K562 (cell line): ENCODE data around the gene SLC41A3. TPM values are rescaled to one million over a fixed set of nuclear protein-coding genes. Genes with fewer than 3 reads are reported as not detected.

Experiments
- BRD4 ChIP-seq: fragments of 200-600 bp; sonication (generic); IDR thresholded peaks from 2 replicates; pipeline ENCODE4 v1.6.1; 2017; ENCODE audit warnings: inconsistent platforms
- MTA1 ChIP-seq: fragments of 450-650 bp; IDR thresholded peaks from 2 replicates; pipeline ENCODE4 v1.6.1; 2017; ENCODE audit warnings: borderline replicate concordance
- POLR2G ChIP-seq: fragments of 200-400 bp; formaldehyde crosslinking; IDR thresholded peaks from 2 replicates; pipeline ENCODE4 v1.6.1; 2017; ENCODE audit warnings: low read depth, mild to moderate bottlenecking, antibody characterized with exemption, low read length, moderate library complexity
- TCF3 ChIP-seq: sonication (generic); formaldehyde crosslinking; IDR thresholded peaks from 2 replicates; pipeline ENCODE4 v1.4.0; 2020; ENCODE audit warnings: mild to moderate bottlenecking, missing genetic modification reagents
- polyA plus RNA-seq, 8 experiments: library from polyadenylated mRNA; depleted of rRNA in 4 of 8; stranded (reverse) in 5 of 8; unstranded in 3 of 8; fragments of >200 nt; fragmentation: Nextera tagmentation in 2 of 8; fragmentation: Illumina TruSeq in 1 of 8; extraction: Ambion mirVana in 2 of 8; extraction: Trizol in 1 of 8; gene quantifications; 2 replicates each; pipeline versions ENCODE4 v1.2.1 to v1.2.3, GENCODE V29; 2011 to 2014; ENCODE audit warnings: inconsistent platforms in 1 of 8, missing spikeins in 1 of 8
- total RNA-seq, 7 experiments: library from RNA; depleted of rRNA in 6 of 7; stranded (reverse); fragments of >200 nt in 6 of 7; fragmentation: Illumina TruSeq in 2 of 7; extraction: Trizol in 2 of 7; gene quantifications; 2 replicates each; pipeline versions ENCODE4 v1.2.1 to v1.2.3, GENCODE V29; 2011 to 2021; ENCODE audit warnings: low replicate concordance in 1 of 7
- TF ChIP-seq, protein P1 (sequence below), 2 experiments: fragments of 450-650 bp; IDR thresholded peaks; 2 replicates each; pipeline ENCODE4 v1.6.1; 2018; ENCODE audit warnings: mild to moderate bottlenecking in 2 of 2, low read depth in 1 of 2; ENCODE audit not compliant: partially characterized antibody in 2 of 2
- TF ChIP-seq, protein P2 (sequence below): fragments of 250-450 bp; sonication (Bioruptor Pico); IDR thresholded peaks from 2 replicates; pipeline ENCODE4 v1.9.0; 2021; ENCODE audit warnings: mild to moderate bottlenecking, inconsistent platforms

The SLC41A3 gene
- total and polyA plus RNA-seq, 9 of the 15 experiments (the other 6 are each of a cell fraction or from before 2014, with no cell fraction given): 4.1 to 20.7 (median 11.2) TPM

DNA sequence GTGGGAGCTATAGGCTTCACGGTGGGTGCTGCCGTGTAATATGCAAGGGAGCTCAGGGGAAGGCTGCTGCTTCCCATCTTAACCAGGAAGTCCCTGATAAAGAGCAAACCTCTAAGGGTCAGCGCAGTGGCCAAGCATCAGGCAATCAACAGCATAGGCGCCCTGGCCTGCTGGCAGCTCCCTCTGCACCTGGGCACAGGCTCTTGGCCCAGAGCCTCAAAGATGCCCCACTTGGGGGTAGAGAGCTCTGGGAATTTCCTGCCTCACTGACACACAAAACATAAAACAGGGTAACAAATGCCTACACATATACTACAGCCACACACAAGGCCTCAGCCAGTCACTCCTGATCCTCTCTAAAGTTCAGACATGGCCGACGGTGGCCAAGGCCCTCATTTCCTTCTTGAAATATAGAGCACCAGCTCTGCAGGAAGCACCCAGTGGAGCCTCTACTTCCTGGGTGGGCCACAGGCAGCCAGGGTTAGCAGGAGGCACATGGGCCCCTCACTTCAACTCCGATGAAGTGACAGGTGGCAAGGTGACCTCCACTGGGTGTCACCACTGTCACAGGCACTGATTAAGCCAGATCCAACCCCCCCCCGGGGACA lies 20.5 kb downstream of the SLC41A3 start (continued):
- TF ChIP-seq BRD4 (no peak), MTA1 (no peak), TCF3 (no peak), POLR2G (no peak)
- TF ChIP-seq, protein P1, sequence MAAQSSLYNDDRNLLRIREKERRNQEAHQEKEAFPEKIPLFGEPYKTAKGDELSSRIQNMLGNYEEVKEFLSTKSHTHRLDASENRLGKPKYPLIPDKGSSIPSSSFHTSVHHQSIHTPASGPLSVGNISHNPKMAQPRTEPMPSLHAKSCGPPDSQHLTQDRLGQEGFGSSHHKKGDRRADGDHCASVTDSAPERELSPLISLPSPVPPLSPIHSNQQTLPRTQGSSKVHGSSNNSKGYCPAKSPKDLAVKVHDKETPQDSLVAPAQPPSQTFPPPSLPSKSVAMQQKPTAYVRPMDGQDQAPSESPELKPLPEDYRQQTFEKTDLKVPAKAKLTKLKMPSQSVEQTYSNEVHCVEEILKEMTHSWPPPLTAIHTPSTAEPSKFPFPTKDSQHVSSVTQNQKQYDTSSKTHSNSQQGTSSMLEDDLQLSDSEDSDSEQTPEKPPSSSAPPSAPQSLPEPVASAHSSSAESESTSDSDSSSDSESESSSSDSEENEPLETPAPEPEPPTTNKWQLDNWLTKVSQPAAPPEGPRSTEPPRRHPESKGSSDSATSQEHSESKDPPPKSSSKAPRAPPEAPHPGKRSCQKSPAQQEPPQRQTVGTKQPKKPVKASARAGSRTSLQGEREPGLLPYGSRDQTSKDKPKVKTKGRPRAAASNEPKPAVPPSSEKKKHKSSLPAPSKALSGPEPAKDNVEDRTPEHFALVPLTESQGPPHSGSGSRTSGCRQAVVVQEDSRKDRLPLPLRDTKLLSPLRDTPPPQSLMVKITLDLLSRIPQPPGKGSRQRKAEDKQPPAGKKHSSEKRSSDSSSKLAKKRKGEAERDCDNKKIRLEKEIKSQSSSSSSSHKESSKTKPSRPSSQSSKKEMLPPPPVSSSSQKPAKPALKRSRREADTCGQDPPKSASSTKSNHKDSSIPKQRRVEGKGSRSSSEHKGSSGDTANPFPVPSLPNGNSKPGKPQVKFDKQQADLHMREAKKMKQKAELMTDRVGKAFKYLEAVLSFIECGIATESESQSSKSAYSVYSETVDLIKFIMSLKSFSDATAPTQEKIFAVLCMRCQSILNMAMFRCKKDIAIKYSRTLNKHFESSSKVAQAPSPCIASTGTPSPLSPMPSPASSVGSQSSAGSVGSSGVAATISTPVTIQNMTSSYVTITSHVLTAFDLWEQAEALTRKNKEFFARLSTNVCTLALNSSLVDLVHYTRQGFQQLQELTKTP (IDR thresholded peaks at IDR 0.05; ENCODE audit: low read depth in 1 of 2, partially characterized antibody in 2 of 2): no peak
- TF ChIP-seq, protein P2, sequence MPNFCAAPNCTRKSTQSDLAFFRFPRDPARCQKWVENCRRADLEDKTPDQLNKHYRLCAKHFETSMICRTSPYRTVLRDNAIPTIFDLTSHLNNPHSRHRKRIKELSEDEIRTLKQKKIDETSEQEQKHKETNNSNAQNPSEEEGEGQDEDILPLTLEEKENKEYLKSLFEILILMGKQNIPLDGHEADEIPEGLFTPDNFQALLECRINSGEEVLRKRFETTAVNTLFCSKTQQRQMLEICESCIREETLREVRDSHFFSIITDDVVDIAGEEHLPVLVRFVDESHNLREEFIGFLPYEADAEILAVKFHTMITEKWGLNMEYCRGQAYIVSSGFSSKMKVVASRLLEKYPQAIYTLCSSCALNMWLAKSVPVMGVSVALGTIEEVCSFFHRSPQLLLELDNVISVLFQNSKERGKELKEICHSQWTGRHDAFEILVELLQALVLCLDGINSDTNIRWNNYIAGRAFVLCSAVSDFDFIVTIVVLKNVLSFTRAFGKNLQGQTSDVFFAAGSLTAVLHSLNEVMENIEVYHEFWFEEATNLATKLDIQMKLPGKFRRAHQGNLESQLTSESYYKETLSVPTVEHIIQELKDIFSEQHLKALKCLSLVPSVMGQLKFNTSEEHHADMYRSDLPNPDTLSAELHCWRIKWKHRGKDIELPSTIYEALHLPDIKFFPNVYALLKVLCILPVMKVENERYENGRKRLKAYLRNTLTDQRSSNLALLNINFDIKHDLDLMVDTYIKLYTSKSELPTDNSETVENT: no peak
